Measurements from ENCODE around the gene HIRIP3. TPM values are rescaled to one million over a fixed set of nuclear protein-coding genes. Genes with fewer than 3 reads are reported as not detected.

The HIRIP3 gene
- total and polyA plus RNA-seq, 2 of the 13 experiments (the other 11 are each of a cell fraction or from before 2014, with no cell fraction given): 12.6 to 17.2 TPM

- no peak for TF ChIP-seq MIER3 (CRISPR knock-in tag; IDR thresholded peaks at IDR 0.05; ENCODE audit: borderline replicate concordance)
- no peak for TF ChIP-seq NR2F2 (IDR thresholded peaks at IDR 0.05; ENCODE audit: borderline replicate concordance, low read depth)
- no peak for TF ChIP-seq PCBP1 (IDR thresholded peaks at IDR 0.05; ENCODE audit: borderline replicate concordance, low read depth, low read length)
- no peak for TF ChIP-seq MAX (IDR thresholded peaks at IDR 0.05)
- peak; percentile 20 for TF ChIP-seq XRCC5 (optimal IDR thresholded peaks at IDR 0.05; ENCODE audit: low read length)
- TF ChIP-seq ZBTB7B (CRISPR knock-in tag; IDR thresholded peaks at IDR 0.05): no peak
- no peak for TF ChIP-seq GTF2F1 (IDR thresholded peaks at IDR 0.05; ENCODE audit: low read length)
- 0 out of 2 replicates have a peak, but pooled peaks have one; percentile 42 for TF ChIP-seq ZNF879 (CRISPR knock-in tag; IDR thresholded peaks at IDR 0.05)
- TF ChIP-seq ZNF543 (CRISPR knock-in tag; IDR thresholded peaks at IDR 0.05): no peak
- TF ChIP-seq HOXA7 (CRISPR knock-in tag; IDR thresholded peaks at IDR 0.05): no peak
- peak; percentile 51; the same call in 1 of the 2 replicates for TF ChIP-seq TSC22D2 (CRISPR knock-in tag; IDR thresholded peaks at IDR 0.05; ENCODE audit: borderline replicate concordance)
- TF ChIP-seq ZNF350 (CRISPR knock-in tag; IDR thresholded peaks at IDR 0.05; ENCODE audit: borderline replicate concordance, low read depth): no peak
- TF ChIP-seq GPN1 (CRISPR knock-in tag; IDR thresholded peaks at IDR 0.05; ENCODE audit: borderline replicate concordance): 0 out of 2 replicates have a peak, but pooled peaks have one; percentile 81
- TF ChIP-seq SP5 (CRISPR knock-in tag; IDR thresholded peaks at IDR 0.05; ENCODE audit: borderline replicate concordance, low read depth): no peak
- TF ChIP-seq PRDM10 (CRISPR knock-in tag; IDR thresholded peaks at IDR 0.05; ENCODE audit: low read depth): 0 out of 2 replicates have a peak, but pooled peaks have one; percentile 34
- no peak for TF ChIP-seq SP2 (CRISPR knock-in tag; IDR thresholded peaks at IDR 0.05)
- no peak for TF ChIP-seq PRDM4 (CRISPR knock-in tag; IDR thresholded peaks at IDR 0.05; ENCODE audit: borderline replicate concordance)
- TF ChIP-seq ZNF800 (CRISPR knock-in tag; IDR thresholded peaks at IDR 0.05): no peak
- 0 out of 2 replicates have a peak, but pooled peaks have one; percentile 31 for TF ChIP-seq ZNF382 (CRISPR knock-in tag; IDR thresholded peaks at IDR 0.05; ENCODE audit: borderline replicate concordance)
- TF ChIP-seq U2AF2 (IDR thresholded peaks at IDR 0.05; ENCODE audit: low read depth, low read length): no peak
- TF ChIP-seq ZNF34 (CRISPR knock-in tag; IDR thresholded peaks at IDR 0.05; ENCODE audit: borderline replicate concordance): no peak
- TF ChIP-seq NKX3-1 (CRISPR knock-in tag; IDR thresholded peaks at IDR 0.05): no peak
- no peak for TF ChIP-seq ZNF605 (CRISPR knock-in tag; IDR thresholded peaks at IDR 0.05)
Observed at GRCh38 chr16:30028438-30029076, 33.1 kb upstream of the HIRIP3 start (continued).

Measured in HepG2 (cell line).